CD14-positive monocyte (primary cell): Measurements from ENCODE around the gene JAG2. TPM values are rescaled to one million over a fixed set of nuclear protein-coding genes. Genes with fewer than 3 reads are reported as not detected.

Source experiments
- DNase-seq, 3 donors: peaks; one replicate each; pipeline ENCODE4 v3.0.0-alpha.2; 2011 to 2022
- H2AFZ ChIP-seq: 2 replicates; pipeline ENCODE4 v1.6.0; 2012; ENCODE audit warnings: mild to moderate bottlenecking, low read depth, low read length, inconsistent platforms; ENCODE audit not compliant: insufficient read depth, poor library complexity, severe bottlenecking
- H3K27ac ChIP-seq, 2 donors: 1 replicate in 1 of 2; 2 replicates in 1 of 2; pipeline ENCODE4 v1.5.1; 2012 to 2013; ENCODE audit warnings: low read length in 2 of 2, control low read depth in 1 of 2, inconsistent platforms in 1 of 2, low read depth in 1 of 2, mild to moderate bottlenecking in 1 of 2
- H3K27me3 ChIP-seq, 2 donors: one replicate each; pipeline versions ENCODE4 v1.6.0 to v1.6.1; 2011 to 2013; ENCODE audit warnings: low read length in 2 of 2; ENCODE audit not compliant: control insufficient read depth in 2 of 2, insufficient read depth in 2 of 2
- H3K36me3 ChIP-seq, 2 donors: replicated peaks in 1 of 2; 1 replicate in 1 of 2; 2 replicates in 1 of 2; pipeline versions ENCODE4 v1.5.1 to v1.6.1; 2012 to 2013; ENCODE audit warnings: low read length in 2 of 2, control low read depth in 1 of 2, inconsistent platforms in 1 of 2, mild to moderate bottlenecking in 1 of 2; ENCODE audit not compliant: insufficient read depth in 2 of 2, control insufficient read depth in 1 of 2
- H3K4me1 ChIP-seq, 2 donors: 1 replicate in 1 of 2; 2 replicates in 1 of 2; pipeline versions ENCODE4 v1.5.1 to v1.6.1; 2012 to 2013; ENCODE audit warnings: low read length in 2 of 2, control low read depth in 1 of 2, inconsistent platforms in 1 of 2, mild to moderate bottlenecking in 1 of 2, moderate library complexity in 1 of 2; ENCODE audit not compliant: insufficient read depth in 2 of 2, control insufficient read depth in 1 of 2
- H3K4me2 ChIP-seq: replicated peaks from 2 replicates; pipeline ENCODE3; 2012; ENCODE audit warnings: low read length, moderate library complexity, mild to moderate bottlenecking; ENCODE audit not compliant: poor library complexity, severe bottlenecking; ENCODE audit errors: extremely low read depth
- H3K4me3 ChIP-seq, 3 experiments: fragments of 200-600 bp in 1 of 3; sonication (generic) in 1 of 3; replicated peaks in 1 of 3; 1 replicate in 2 of 3; 2 replicates in 1 of 3; pipeline ENCODE4 v1.5.1; 2011 to 2013; ENCODE audit warnings: low read length in 3 of 3, mild to moderate bottlenecking in 3 of 3, control low read depth in 2 of 3, low read depth in 2 of 3, inconsistent platforms in 1 of 3, moderate library complexity in 1 of 3
- H3K79me2 ChIP-seq: 2 replicates; pipeline ENCODE4 v1.6.0; 2012; ENCODE audit warnings: mild to moderate bottlenecking, control low read depth, inconsistent platforms, low read length, moderate library complexity; ENCODE audit not compliant: insufficient read depth
- H3K9ac ChIP-seq: 2 replicates; pipeline ENCODE4 v1.6.0; 2017; ENCODE audit warnings: low read length, mild to moderate bottlenecking; ENCODE audit not compliant: insufficient read depth, poor library complexity, severe bottlenecking
- H3K9me3 ChIP-seq, 2 donors: replicated peaks in 1 of 2; 1 replicate in 1 of 2; 2 replicates in 1 of 2; pipeline versions ENCODE4 v1.5.1 to v1.6.1; 2012 to 2013; ENCODE audit warnings: low read length in 2 of 2, control low read depth in 1 of 2; ENCODE audit not compliant: control insufficient read depth in 1 of 2, insufficient read depth in 1 of 2
- H4K20me1 ChIP-seq: 2 replicates; pipeline ENCODE4 v1.6.0; 2012; ENCODE audit warnings: mild to moderate bottlenecking, low read length, control low read depth, moderate library complexity; ENCODE audit not compliant: insufficient read depth
- H3K27ac Mint-ChIP-seq, 7 donors: one replicate each; pipeline ENCODE4 v1.8.0; 2020; ENCODE audit warnings: mild to moderate bottlenecking in 7 of 7, mixed read lengths in 7 of 7, moderate library complexity in 6 of 7, inconsistent platforms in 2 of 7
- H3K27me3 Mint-ChIP-seq, 3 donors: one replicate each; pipeline ENCODE4 v1.8.0; 2021 to 2022; ENCODE audit warnings: low read depth in 3 of 3, mild to moderate bottlenecking in 3 of 3, mixed read lengths in 3 of 3, moderate library complexity in 3 of 3, inconsistent platforms in 1 of 3
- H3K36me3 Mint-ChIP-seq, 2 donors: one replicate each; pipeline ENCODE4 v1.8.0; 2020; ENCODE audit warnings: mixed read lengths in 2 of 2, inconsistent platforms in 1 of 2, mild to moderate bottlenecking in 1 of 2
- H3K4me1 Mint-ChIP-seq: one replicate; pipeline ENCODE4 v1.8.0; 2020; ENCODE audit warnings: mild to moderate bottlenecking, mixed read lengths
- H3K4me3 Mint-ChIP-seq, 2 donors: one replicate each; pipeline ENCODE4 v1.8.0; 2020; ENCODE audit warnings: mild to moderate bottlenecking in 2 of 2, mixed read lengths in 2 of 2, moderate library complexity in 1 of 2
- H3K9me3 Mint-ChIP-seq, 7 donors: one replicate each; pipeline ENCODE4 v1.8.0; 2020 to 2022; ENCODE audit warnings: mixed read lengths in 7 of 7, mild to moderate bottlenecking in 6 of 7, moderate library complexity in 6 of 7, inconsistent platforms in 2 of 7
- WGBS: methylation state at CpG from one replicate; pipeline ENCODE4 v1.1.5; 2013; ENCODE audit warnings: missing lambda C conversion rate; ENCODE audit not compliant: insufficient coverage; 5-methylcytosine and 5-hydroxymethylcytosine counted together
- intact Hi-C, 2 donors: fragments of 100-400 bp; cut with micrococcal nuclease; formaldehyde crosslinking; loops; one replicate each; pipeline versions ENCODE4 v1.15.0 to v1.15.1; 2023
- polyA plus RNA-seq, 3 donors: library from polyadenylated mRNA; depleted of rRNA in 1 of 3; unstranded in 2 of 3; stranded (reverse) in 1 of 3; fragments of 300-500 nt in 2 of 3; fragments of >200 nt in 1 of 3; fragmentation: Illumina TruSeq in 2 of 3; gene quantifications; 1 replicate in 2 of 3; 2 replicates in 1 of 3; pipeline ENCODE4 v1.2.3, GENCODE V29; 2012 to 2021
- TF ChIP-seq, protein P1 (sequence below): fragments of 200-600 bp; IDR thresholded peaks from one replicate; pipeline ENCODE4 v1.8.0; 2022; ENCODE audit warnings: antibody characterized with exemption, mild to moderate bottlenecking

JAG2 gene
- polyA plus RNA-seq, 3 donors, result 1.2 TPM; not detected in 2

DNA sequence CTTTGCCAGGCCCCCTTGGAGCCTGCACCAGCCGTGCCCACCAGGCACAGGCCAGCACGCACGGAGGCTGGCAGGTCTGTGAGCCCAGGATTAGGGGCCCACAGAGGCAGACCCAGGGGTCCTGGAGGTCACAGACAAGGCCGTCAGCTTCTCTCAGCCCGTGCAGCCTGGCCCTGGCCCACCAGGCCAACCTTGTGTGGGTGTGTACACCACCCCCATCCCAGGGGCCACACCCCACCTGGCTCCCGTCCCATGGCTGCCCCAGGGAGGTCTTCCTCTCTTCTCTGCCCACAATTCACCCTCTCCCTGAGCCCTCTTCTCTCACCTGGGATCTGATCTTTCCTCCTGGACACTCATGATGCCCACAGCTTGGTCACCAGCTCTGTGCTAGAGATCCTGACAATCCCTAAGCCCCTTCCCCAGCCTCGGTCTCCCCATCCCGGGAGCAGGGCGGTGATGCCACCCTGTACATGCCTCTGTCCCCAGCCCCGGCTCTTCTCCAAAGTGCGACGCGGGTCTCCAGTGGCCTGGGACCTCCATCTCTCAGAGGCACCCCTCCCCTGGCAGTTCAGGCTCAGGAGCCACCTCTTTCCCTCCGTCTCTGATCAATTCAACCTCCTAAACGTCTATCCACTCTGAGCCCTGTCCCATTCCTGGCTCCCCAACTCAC lies 72.2 kb downstream of the JAG2 start:
- peaks cover 7 to 17% of the 10 kb centered on the region in 2 donors for H3K4me1 ChIP-seq
- H3K9me3 ChIP-seq, result peaks cover 17 to 18% of the 10 kb centered on the region in 2 donors
- peaks cover 0 to 3% of the 10 kb centered on the region in 2 donors for H3K36me3 Mint-ChIP-seq
- peaks cover 4% of the 10 kb centered on the region for H3K4me1 Mint-ChIP-seq
- intact Hi-C loops, result no loop called here
- no peak for DNase-seq
- H4K20me1 ChIP-seq, result no peaks in the 10 kb centered on the region
- WGBS, result 91% methylated on average over 14 of the region's 15 CpGs
- H3K4me3 Mint-ChIP-seq, result peak overlapping the region in 1 of 2 donors; percentile 17
- no peaks in the 10 kb centered on the region for H3K79me2 ChIP-seq
- no peak overlapping the region for H2AFZ ChIP-seq
- H3K9ac ChIP-seq, result no peak overlapping the region
- no peaks in the 10 kb centered on the region for H3K36me3 ChIP-seq
- H3K27me3 ChIP-seq, result peaks cover 17 to 40% of the 10 kb centered on the region in 2 donors
- H3K27ac ChIP-seq, result no peak overlapping the region
- TF ChIP-seq, protein P1, sequence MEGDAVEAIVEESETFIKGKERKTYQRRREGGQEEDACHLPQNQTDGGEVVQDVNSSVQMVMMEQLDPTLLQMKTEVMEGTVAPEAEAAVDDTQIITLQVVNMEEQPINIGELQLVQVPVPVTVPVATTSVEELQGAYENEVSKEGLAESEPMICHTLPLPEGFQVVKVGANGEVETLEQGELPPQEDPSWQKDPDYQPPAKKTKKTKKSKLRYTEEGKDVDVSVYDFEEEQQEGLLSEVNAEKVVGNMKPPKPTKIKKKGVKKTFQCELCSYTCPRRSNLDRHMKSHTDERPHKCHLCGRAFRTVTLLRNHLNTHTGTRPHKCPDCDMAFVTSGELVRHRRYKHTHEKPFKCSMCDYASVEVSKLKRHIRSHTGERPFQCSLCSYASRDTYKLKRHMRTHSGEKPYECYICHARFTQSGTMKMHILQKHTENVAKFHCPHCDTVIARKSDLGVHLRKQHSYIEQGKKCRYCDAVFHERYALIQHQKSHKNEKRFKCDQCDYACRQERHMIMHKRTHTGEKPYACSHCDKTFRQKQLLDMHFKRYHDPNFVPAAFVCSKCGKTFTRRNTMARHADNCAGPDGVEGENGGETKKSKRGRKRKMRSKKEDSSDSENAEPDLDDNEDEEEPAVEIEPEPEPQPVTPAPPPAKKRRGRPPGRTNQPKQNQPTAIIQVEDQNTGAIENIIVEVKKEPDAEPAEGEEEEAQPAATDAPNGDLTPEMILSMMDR, result no peak
- H3K4me3 ChIP-seq, result no peak overlapping the region
- peaks cover 9 to 30% (median 18%) of the 10 kb centered on the region in 7 donors for H3K9me3 Mint-ChIP-seq
- no peak overlapping the region for H3K4me2 ChIP-seq
- no peak overlapping the region for H3K27ac Mint-ChIP-seq
- H3K27me3 Mint-ChIP-seq, result peaks cover 37 to 52% (median 43%) of the 10 kb centered on the region in 3 donors

DNA sequence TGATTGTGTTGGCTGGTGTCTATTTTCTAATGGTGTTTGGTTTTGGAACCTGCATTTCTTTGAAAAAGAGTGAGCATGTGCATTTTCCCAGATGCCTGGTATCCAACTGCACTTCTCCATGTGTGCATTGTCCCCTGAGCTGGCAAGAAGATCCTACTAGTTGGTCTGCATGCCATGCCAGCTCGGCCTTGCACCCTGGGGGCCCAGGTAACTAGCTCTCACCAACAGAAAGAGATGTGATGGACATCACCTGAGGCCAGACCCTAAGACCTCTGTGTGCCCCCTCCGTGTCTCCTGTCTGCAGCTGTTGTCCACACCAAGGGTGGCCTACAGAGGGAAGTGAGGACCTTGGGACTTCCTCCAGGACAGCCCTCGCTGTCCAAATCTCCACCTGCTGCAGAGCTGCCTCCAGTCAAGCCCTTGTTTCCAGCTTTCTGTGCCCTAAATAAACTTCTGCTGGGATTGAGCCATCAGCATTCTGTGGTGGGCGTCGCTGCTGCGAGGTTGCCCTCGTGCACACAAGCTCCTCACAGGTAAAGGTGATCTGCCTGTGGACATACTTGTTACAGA lies 73.3 kb downstream of the JAG2 start:
- Mint-ChIP-seq H3K4me1 (peaks cover 4% of the 10 kb centered on the region), H3K4me3 (peak overlapping the region in 1 of 2 donors; percentile 59), H3K9me3 (peaks cover 9 to 29% (median 16%) of the 10 kb centered on the region in 7 donors), H3K27me3 (peaks cover 37 to 57% (median 39%) of the 10 kb centered on the region in 3 donors), H3K27ac (no peak overlapping the region), H3K36me3 (peaks cover 0 to 3% of the 10 kb centered on the region in 2 donors)
- peaks cover 15 to 17% of the 10 kb centered on the region in 2 donors for H3K9me3 ChIP-seq
- H3K4me1 ChIP-seq, result peaks cover 7 to 17% of the 10 kb centered on the region in 2 donors
- 97% methylated on average over 7 of the region's 7 CpGs for WGBS
- TF ChIP-seq, protein P1, result no peak
- H3K79me2 ChIP-seq, result no peaks in the 10 kb centered on the region
- no peak overlapping the region for H3K4me3 ChIP-seq
- intact Hi-C loops, result no loop called here
- H3K36me3 ChIP-seq, result no peaks in the 10 kb centered on the region
- peaks cover 17 to 44% of the 10 kb centered on the region in 2 donors for H3K27me3 ChIP-seq
- no peak for DNase-seq
- no peak overlapping the region for H3K27ac ChIP-seq
- no peak overlapping the region for H2AFZ ChIP-seq
- H3K9ac ChIP-seq, result no peak overlapping the region
- no peaks in the 10 kb centered on the region for H4K20me1 ChIP-seq
- no peak overlapping the region for H3K4me2 ChIP-seq
